K562 (cell line): ENCODE data around the gene NDC1. TPM values are rescaled to one million over a fixed set of nuclear protein-coding genes. Genes with fewer than 3 reads are reported as not detected.

ENCODE experiments used
- ATAC-seq: fragments of 200-7000 bp; cut with Tn5 transposase; 3 replicates; pipeline ENCODE4 v1.9.1; 2020; ENCODE audit warnings: moderate library complexity
- BruUV-seq: library from RNA; stranded (reverse); fragments of 400-500 nt; replicated peaks from 2 replicates; lab custom pipeline; 2021; lab: Mats Ljungman, UMichigan
- CTCF ChIA-PET: fragments of 300-600 bp; formaldehyde crosslinking; extraction: SDS; loops from one replicate; lab custom pipeline; 2021; ENCODE audit warnings: low intra/inter-chr PET ratio; lab: Yijun Ruan, JAX
- POLR2A ChIA-PET: fragments of 300-600, 350-650 bp; sonication (Branson Sonifier 250); formaldehyde crosslinking; extraction: SDS; loops from one replicate; lab custom pipeline; 2021; ENCODE audit warnings: antibody characterized with exemption, inconsistent platforms; lab: Yijun Ruan, JAX
- DNase-seq, 4 experiments: peaks; one replicate each; pipeline versions ENCODE4 v3.0.0 to v3.0.0-alpha.2; 2011 to 2018; ENCODE audit warnings: low spot score in 3 of 4, mixed read lengths in 3 of 4; ENCODE audit errors: extremely low read depth in 1 of 4
- FAIRE-seq: peaks from 2 replicates; lab custom pipeline; 2011; peaks lifted over from hg19 to GRCh38; lab: Jason Lieb, UNC
- H2AFZ ChIP-seq: 2 replicates; pipeline ENCODE4 v1.6.0; 2011; ENCODE audit warnings: low read depth, low read length, control low read depth, inconsistent platforms
- H3K27ac ChIP-seq: fragments of 200-600 bp; 3 replicates; pipeline ENCODE4 v1.8.0; 2011; ENCODE audit warnings: low read depth, mild to moderate bottlenecking, control low read depth, inconsistent platforms, low read length, moderate library complexity, mixed read lengths; ENCODE audit errors: extremely low read depth
- H3K27me3 ChIP-seq, 2 experiments: fragments of 300-600 bp in 1 of 2; 2 replicates in 1 of 2; 3 replicates in 1 of 2; pipeline versions ENCODE4 v1.6.0 to v1.8.0; 2011; ENCODE audit warnings: inconsistent platforms in 2 of 2, low read length in 2 of 2, mild to moderate bottlenecking in 1 of 2, mixed read lengths in 1 of 2, moderate library complexity in 1 of 2; ENCODE audit not compliant: control insufficient read depth in 2 of 2, insufficient read depth in 2 of 2
- H3K36me3 ChIP-seq: fragments of 300-600 bp; 3 replicates; pipeline ENCODE4 v1.8.0; 2011; ENCODE audit warnings: mild to moderate bottlenecking, low read length, inconsistent platforms; ENCODE audit not compliant: control insufficient read depth, insufficient read depth
- H3K4me1 ChIP-seq, 2 experiments: fragments of 200-600 bp in 1 of 2; replicated peaks in 1 of 2; 2 replicates in 1 of 2; 3 replicates in 1 of 2; pipeline versions ENCODE4 v1.5.1 to v1.8.0; 2011; ENCODE audit warnings: inconsistent platforms in 2 of 2, low read length in 2 of 2, mild to moderate bottlenecking in 1 of 2, mixed read lengths in 1 of 2, moderate library complexity in 1 of 2; ENCODE audit not compliant: control insufficient read depth in 2 of 2, insufficient read depth in 2 of 2
- H3K4me2 ChIP-seq: 2 replicates; pipeline ENCODE4 v1.6.1; 2011; ENCODE audit warnings: low read length, control low read depth, inconsistent platforms, mixed read lengths; ENCODE audit not compliant: insufficient read depth
- H3K4me3 ChIP-seq: fragments of 200-600 bp; sonication (generic), shearing (Covaris generic); 2 replicates; pipeline ENCODE4 v1.5.1; 2016; ENCODE audit warnings: control low read depth, inconsistent platforms
- H3K79me2 ChIP-seq: fragments of 200-600 bp; 3 replicates; pipeline ENCODE4 v1.8.0; 2011; ENCODE audit warnings: low read length, inconsistent platforms; ENCODE audit not compliant: control insufficient read depth, insufficient read depth
- H3K9ac ChIP-seq, 2 experiments: 2 replicates each; pipeline versions ENCODE4 v1.6.0 to v1.6.1; 2011; ENCODE audit warnings: low read depth in 2 of 2, low read length in 2 of 2, control low read depth in 1 of 2, inconsistent platforms in 1 of 2, mild to moderate bottlenecking in 1 of 2, mixed read lengths in 1 of 2; ENCODE audit not compliant: insufficient read depth in 1 of 2
- H3K9me1 ChIP-seq: one replicate; pipeline ENCODE4 v1.6.0; 2011; ENCODE audit warnings: inconsistent platforms, mild to moderate bottlenecking, low read length, moderate library complexity; ENCODE audit not compliant: control insufficient read depth, insufficient read depth
- H3K9me3 ChIP-seq: replicated peaks from 2 replicates; pipeline ENCODE4 v1.5.1; 2011; ENCODE audit warnings: low read depth, low read length, inconsistent platforms; ENCODE audit not compliant: control insufficient read depth, insufficient read depth
- H4K20me1 ChIP-seq: replicated peaks from 2 replicates; pipeline ENCODE4 v1.6.1; 2011; ENCODE audit warnings: low read length, inconsistent platforms, mixed read lengths; ENCODE audit not compliant: control insufficient read depth, insufficient read depth
- CUX1 ChIP-seq: fragments of 200-800 bp; sonication (Bioruptor generic); IDR thresholded peaks from 2 replicates; pipeline ENCODE4 v1.6.1; 2016; ENCODE audit warnings: missing genetic modification characterization, missing compliant biosample characterization
- TGIF2 ChIP-seq: sonication (generic); formaldehyde crosslinking; IDR thresholded peaks from 2 replicates; pipeline ENCODE4 v1.8.1; 2022; ENCODE audit warnings: mild to moderate bottlenecking, missing genetic modification reagents, moderate library complexity
- ZKSCAN3 ChIP-seq: fragments of 250-450 bp; sonication (Bioruptor Pico); IDR thresholded peaks from 2 replicates; pipeline ENCODE4 v1.4.0; 2020
- WGBS: fragments of 100-300 bp; shearing (Covaris generic); methylation state at CpG from one replicate; pipeline ENCODE4 v1.1.6; 2016; ENCODE audit warnings: low coverage, mixed read lengths; ENCODE audit not compliant: insufficient coverage; ENCODE audit errors: missing lambda C conversion rate; 5-methylcytosine and 5-hydroxymethylcytosine counted together
- in situ Hi-C: fragments of 300-500 bp; cut with MboI; formaldehyde crosslinking; loops from 4 replicates; pipeline ENCODE4 v1.15.0; 2018; ENCODE audit warnings: inconsistent platforms, mixed read lengths
- intact Hi-C: fragments of 100-400 bp; cut with micrococcal nuclease; formaldehyde crosslinking; loops from 2 replicates; pipeline ENCODE4 v1.14.2; 2022
- polyA plus RNA-seq, 8 experiments: library from polyadenylated mRNA; depleted of rRNA in 4 of 8; stranded (reverse) in 5 of 8; unstranded in 3 of 8; fragments of >200 nt; fragmentation: Nextera tagmentation in 2 of 8; fragmentation: Illumina TruSeq in 1 of 8; extraction: Ambion mirVana in 2 of 8; extraction: Trizol in 1 of 8; gene quantifications; 2 replicates each; pipeline versions ENCODE4 v1.2.1 to v1.2.3, GENCODE V29; 2011 to 2014; ENCODE audit warnings: inconsistent platforms in 1 of 8, missing spikeins in 1 of 8
- total RNA-seq, 7 experiments: library from RNA; depleted of rRNA in 6 of 7; stranded (reverse); fragments of >200 nt in 6 of 7; fragmentation: Illumina TruSeq in 2 of 7; extraction: Trizol in 2 of 7; gene quantifications; 2 replicates each; pipeline versions ENCODE4 v1.2.1 to v1.2.3, GENCODE V29; 2011 to 2021; ENCODE audit warnings: low replicate concordance in 1 of 7
- TF ChIP-seq, protein P1 (sequence below): fragments of 450-650 bp; formaldehyde crosslinking; conservative IDR thresholded peaks from 2 replicates; pipeline ENCODE4 v1.4.0; 2022; ENCODE audit warnings: mild to moderate bottlenecking, missing genetic modification characterization

NDC1 gene
- total and polyA plus RNA-seq, 9 of the 15 experiments (the other 6 are each of a cell fraction or from before 2014, with no cell fraction given): 26.9 to 102 (median 64.5) TPM

DNA sequence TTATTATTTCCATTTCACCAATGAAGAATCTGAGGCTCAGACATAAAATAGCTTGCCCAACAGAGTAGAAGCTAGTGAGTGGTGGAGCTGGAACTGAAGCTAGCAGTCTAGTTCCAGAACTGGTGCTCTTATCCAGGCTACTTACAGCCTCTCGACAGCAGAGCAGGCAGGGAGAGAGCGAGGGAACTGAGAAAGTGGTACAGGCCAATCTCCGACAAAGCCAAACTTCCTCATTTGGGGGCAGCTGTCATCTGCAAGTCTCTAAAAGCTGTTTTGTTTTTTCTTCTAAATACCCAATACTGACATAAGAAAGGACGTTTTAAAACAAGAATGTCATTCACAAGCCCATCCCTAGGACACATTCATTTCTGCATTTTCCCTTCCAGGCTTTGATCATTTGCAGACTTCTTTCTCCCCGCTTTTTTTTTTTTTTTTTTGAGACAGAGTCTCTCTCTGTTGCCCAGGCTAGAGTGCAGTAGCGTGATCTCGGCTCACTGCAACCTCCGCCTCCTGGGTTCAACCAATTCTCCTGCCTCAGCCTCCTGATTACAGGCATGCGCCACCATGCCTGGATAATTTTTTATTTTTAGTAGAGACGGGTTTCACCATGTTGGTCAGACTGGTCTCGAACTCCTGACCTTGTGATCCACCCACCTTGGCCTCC lies 31.5 kb upstream of the NDC1 start:
- no peak for DNase-seq
- no peaks in the 10 kb centered on the region for H3K4me1 ChIP-seq
- H3K4me2 ChIP-seq: no peak overlapping the region
- ATAC-seq: no peak
- TF ChIP-seq ZKSCAN3 (no peak), TGIF2 (no peak), CUX1 (CRISPR knock-in tag) (no peak)
- TF ChIP-seq, protein P1, sequence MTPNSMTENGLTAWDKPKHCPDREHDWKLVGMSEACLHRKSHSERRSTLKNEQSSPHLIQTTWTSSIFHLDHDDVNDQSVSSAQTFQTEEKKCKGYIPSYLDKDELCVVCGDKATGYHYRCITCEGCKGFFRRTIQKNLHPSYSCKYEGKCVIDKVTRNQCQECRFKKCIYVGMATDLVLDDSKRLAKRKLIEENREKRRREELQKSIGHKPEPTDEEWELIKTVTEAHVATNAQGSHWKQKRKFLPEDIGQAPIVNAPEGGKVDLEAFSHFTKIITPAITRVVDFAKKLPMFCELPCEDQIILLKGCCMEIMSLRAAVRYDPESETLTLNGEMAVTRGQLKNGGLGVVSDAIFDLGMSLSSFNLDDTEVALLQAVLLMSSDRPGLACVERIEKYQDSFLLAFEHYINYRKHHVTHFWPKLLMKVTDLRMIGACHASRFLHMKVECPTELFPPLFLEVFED: no peak
- no peak overlapping the region for H3K27ac ChIP-seq
- no peaks in the 10 kb centered on the region for H3K9me1 ChIP-seq
- 75% methylated on average over 10 of the region's 11 CpGs for WGBS
- BruUV-seq: no TSS peak
- no peaks in the 10 kb centered on the region for H3K27me3 ChIP-seq
- no peak overlapping the region for H3K4me3 ChIP-seq
- FAIRE-seq: no peak
- no peaks in the 10 kb centered on the region for H4K20me1 ChIP-seq
- no peaks in the 10 kb centered on the region for H3K9me3 ChIP-seq
- H3K36me3 ChIP-seq: peaks cover 13% of the 10 kb centered on the region
- POLR2A ChIA-PET: interaction anchor here (2.2 to 3.0 kb wide), 2 partner anchors 9 kb away, joined by 5 to 14 read pairs; no protein-coding TSS in a partner anchor
- intact Hi-C loops (no loop called here), in situ Hi-C loops (loop anchor here (10.0 kb wide), 1 partner anchor 215 kb away; no protein-coding TSS in a partner anchor)
- CTCF ChIA-PET: no interaction called here
- H2AFZ ChIP-seq: no peak overlapping the region
- H3K79me2 ChIP-seq: no peaks in the 10 kb centered on the region
- H3K9ac ChIP-seq: no peak overlapping the region
